ENCODE data around the gene ARHGAP5. TPM values are rescaled to one million over a fixed set of nuclear protein-coding genes. Genes with fewer than 3 reads are reported as not detected.

ARHGAP5 gene
- total RNA-seq, 4 donors from 2014 or later, result 77.7 to 139 (median 100) TPM

DNA sequence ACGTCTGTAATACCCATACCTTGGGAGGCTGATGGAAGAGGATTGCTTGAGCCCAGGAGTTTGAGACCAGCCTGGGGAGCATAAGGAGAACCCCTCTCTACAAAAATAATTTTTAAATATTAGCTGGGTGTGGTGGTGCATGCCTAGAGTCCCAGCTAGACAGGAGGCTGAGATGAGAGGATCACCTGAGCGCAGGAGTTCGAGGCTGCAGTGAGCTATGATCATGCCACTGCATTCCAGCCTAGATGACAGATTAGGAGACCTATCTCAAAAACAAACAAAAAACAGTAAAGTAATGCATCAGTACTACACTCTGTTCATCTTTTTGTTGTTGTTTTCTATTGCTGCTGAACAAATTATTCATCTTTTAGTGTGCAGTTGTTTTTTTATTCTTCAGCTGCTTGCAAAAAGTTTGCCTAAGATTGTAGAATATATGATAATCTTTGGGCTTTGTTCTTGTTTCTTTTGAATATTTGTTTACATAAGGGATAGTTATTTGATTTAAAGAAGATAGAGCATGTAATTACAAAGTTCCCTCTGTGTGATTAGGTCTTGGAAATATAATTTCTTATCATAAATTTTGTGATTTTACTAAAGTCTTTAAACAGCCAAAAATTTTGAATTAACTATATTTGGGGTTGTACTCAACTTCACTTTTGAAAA is 8.2 kb downstream of the ARHGAP5 start:
- no peak overlapping the region for H3K4me3 ChIP-seq
- no peaks in the 10 kb centered on the region for H3K27me3 ChIP-seq
- H3K27ac ChIP-seq, result no peak overlapping the region
- peaks cover 13 to 85% (median 36%) of the 10 kb centered on the region in 3 donors for H3K4me1 ChIP-seq
- H3K36me3 ChIP-seq, result peaks cover 0 to 6% (median 0%) of the 10 kb centered on the region in 3 donors
- no peak for DNase-seq
- H3K9me3 ChIP-seq, result no peaks in the 10 kb centered on the region
- intact Hi-C loops (cut with DNase I), result no loop called here
- TF ChIP-seq POLR2A (IDR thresholded peaks at IDR 0.05), result no peak
- TF ChIP-seq, protein P1, sequence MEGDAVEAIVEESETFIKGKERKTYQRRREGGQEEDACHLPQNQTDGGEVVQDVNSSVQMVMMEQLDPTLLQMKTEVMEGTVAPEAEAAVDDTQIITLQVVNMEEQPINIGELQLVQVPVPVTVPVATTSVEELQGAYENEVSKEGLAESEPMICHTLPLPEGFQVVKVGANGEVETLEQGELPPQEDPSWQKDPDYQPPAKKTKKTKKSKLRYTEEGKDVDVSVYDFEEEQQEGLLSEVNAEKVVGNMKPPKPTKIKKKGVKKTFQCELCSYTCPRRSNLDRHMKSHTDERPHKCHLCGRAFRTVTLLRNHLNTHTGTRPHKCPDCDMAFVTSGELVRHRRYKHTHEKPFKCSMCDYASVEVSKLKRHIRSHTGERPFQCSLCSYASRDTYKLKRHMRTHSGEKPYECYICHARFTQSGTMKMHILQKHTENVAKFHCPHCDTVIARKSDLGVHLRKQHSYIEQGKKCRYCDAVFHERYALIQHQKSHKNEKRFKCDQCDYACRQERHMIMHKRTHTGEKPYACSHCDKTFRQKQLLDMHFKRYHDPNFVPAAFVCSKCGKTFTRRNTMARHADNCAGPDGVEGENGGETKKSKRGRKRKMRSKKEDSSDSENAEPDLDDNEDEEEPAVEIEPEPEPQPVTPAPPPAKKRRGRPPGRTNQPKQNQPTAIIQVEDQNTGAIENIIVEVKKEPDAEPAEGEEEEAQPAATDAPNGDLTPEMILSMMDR (IDR thresholded peaks at IDR 0.05), result no peak
- WGBS, 2 donors, result 90 to 94% methylated on average over 3 of the region's 3 CpGs

DNA sequence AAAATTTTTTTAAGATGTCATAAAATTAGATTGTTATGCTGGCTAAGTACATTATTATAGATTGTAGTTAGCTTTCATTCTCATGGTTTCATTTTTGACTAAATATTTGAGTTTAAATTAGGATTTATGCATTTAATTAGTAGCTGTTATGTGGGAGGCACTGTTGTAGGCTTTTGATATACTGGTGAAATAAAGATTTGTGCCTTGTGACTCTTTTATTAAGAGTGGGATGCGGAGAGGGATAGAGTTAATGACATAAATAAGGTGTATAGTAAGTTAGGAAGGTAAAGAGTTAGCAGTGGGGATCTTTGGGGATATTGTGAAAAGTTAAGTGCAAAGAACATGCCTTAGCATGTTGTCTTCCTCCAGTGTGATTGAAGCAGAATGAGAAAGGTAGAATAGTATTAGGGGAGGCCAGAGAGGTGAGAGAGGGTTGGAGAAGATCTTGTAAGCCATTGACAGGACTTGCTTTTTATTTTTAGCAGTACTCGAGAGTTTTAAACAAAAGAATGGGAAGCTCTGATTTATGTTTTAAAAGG is 8.8 kb downstream of the ARHGAP5 start:
- peak overlapping the region in 1 of 4 donors; percentile 23 for H3K27ac ChIP-seq
- TF ChIP-seq POLR2A (IDR thresholded peaks at IDR 0.05), result no peak
- TF ChIP-seq, protein P1 (IDR thresholded peaks at IDR 0.05), result no peak
- no peaks in the 10 kb centered on the region for H3K27me3 ChIP-seq
- peaks cover 13 to 79% (median 30%) of the 10 kb centered on the region in 3 donors for H3K4me1 ChIP-seq
- intact Hi-C loops (cut with DNase I), result no loop called here
- DNase-seq, result no peak
- 34 to 36% methylated on average over 2 of the region's 2 CpGs for WGBS, 2 donors
- no peak overlapping the region for H3K4me3 ChIP-seq
- H3K36me3 ChIP-seq, result peaks cover 0 to 11% (median 0%) of the 10 kb centered on the region in 3 donors
- H3K9me3 ChIP-seq, result no peaks in the 10 kb centered on the region

DNA sequence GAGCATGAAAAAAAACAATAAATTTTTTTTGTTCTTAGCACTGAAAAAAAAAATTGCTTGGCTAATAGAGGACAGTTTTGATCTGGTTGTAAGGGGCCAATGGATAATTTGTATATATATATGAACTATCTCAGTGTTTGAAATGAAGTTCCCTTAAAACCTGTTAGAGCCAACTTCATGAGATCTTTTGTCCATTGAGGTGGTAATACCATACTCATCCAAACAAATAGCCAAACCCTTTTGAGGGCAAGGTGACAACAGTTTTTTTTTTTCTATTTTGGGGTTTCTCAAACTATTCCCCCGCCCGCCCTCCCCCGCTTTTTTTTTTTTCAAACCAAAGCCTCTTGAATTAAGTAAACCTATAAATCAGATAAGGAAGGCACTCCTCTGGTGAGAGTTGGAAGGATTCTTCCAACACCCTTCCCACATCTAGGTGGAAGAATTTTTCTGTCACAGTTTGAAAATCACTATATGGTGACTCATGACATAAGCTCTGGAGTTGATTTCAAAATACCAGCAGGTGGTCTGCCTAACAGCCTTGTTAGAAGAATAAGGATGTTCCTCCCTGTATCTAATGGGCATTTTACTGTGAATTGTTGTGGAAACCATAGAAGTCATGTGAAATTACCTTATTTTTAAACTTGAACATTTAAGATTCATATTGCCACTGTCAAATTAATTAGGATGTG is 10.2 kb downstream of the ARHGAP5 start:
- H3K27ac ChIP-seq, result no peak overlapping the region
- intact Hi-C loops (cut with DNase I), result no loop called here
- peaks cover 0 to 25% (median 0%) of the 10 kb centered on the region in 3 donors for H3K36me3 ChIP-seq
- H3K4me1 ChIP-seq, result peaks cover 8 to 65% (median 24%) of the 10 kb centered on the region in 3 donors
- DNase-seq, result no peak
- no peak overlapping the region for H3K4me3 ChIP-seq
- H3K9me3 ChIP-seq, result no peaks in the 10 kb centered on the region
- WGBS, 2 donors, result 67 to 100% methylated on average over 2 to 3 of the region's 3 CpGs
- TF ChIP-seq, protein P1 (IDR thresholded peaks at IDR 0.05), result no peak
- TF ChIP-seq POLR2A (IDR thresholded peaks at IDR 0.05), result no peak
- H3K27me3 ChIP-seq, result no peaks in the 10 kb centered on the region

DNA sequence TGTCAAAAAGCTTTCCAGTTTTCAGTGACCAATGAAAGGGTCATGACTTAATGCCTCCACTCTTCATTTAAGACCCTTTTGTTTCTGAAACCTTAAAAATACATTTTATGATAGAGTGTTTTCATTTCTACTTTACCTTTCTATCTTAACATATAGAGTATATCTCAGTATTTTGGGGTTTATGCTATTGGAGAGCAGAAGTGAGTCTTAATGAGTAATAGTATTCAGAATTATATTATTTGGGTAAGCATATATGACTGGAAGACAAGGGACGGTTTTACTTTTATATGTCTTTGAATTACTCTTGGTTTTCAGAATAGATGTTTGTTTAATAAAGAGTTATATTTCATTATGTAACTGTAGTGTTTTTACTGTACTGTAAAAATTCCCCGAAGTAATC is 10.8 kb downstream of the ARHGAP5 start:
- no peaks in the 10 kb centered on the region for H3K27me3 ChIP-seq
- H3K4me3 ChIP-seq, result no peak overlapping the region
- H3K27ac ChIP-seq, result no peak overlapping the region
- H3K9me3 ChIP-seq, result no peaks in the 10 kb centered on the region
- no peak for DNase-seq
- WGBS, 2 donors, result 48 to 71% methylated on average over 2 of the region's 2 CpGs
- intact Hi-C loops (cut with DNase I), result no loop called here
- peaks cover 8 to 59% (median 18%) of the 10 kb centered on the region in 3 donors for H3K4me1 ChIP-seq
- H3K36me3 ChIP-seq, result peaks cover 0 to 31% (median 0%) of the 10 kb centered on the region in 3 donors
- TF ChIP-seq, protein P1 (IDR thresholded peaks at IDR 0.05), result no peak

DNA sequence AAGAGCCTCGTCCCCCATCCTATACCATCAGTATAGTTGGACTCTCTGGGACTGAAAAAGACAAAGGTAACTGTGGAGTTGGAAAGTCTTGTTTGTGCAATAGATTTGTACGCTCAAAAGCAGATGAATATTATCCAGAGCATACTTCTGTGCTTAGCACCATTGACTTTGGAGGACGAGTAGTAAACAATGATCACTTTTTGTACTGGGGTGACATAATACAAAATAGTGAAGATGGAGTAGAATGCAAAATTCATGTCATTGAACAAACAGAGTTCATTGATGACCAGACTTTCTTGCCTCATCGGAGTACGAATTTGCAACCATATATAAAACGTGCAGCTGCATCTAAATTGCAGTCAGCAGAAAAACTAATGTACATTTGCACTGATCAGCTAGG is 13.6 kb downstream of the ARHGAP5 start:
- Histone ChIP-seq H3K27me3 (no peaks in the 10 kb centered on the region), H3K27ac (no peak overlapping the region), H3K4me3 (no peak overlapping the region), H3K9me3 (no peaks in the 10 kb centered on the region), H3K36me3 (peaks cover 0 to 52% (median 0%) of the 10 kb centered on the region in 3 donors), H3K4me1 (peaks cover 8 to 33% (median 16%) of the 10 kb centered on the region in 3 donors)
- intact Hi-C loops (cut with DNase I), result no loop called here
- no peak for DNase-seq
- WGBS, 2 donors, result 93 to 95% methylated on average over 6 of the region's 6 CpGs
- TF ChIP-seq, protein P1 (IDR thresholded peaks at IDR 0.05), result no peak
- TF ChIP-seq POLR2A (IDR thresholded peaks at IDR 0.05), result no peak
